ENCODE measurements around the gene PXDN. TPM values are rescaled to one million over a fixed set of nuclear protein-coding genes. Genes with fewer than 3 reads are reported as not detected.
"Not testable (repeated sequence)": the region's sequence is repeated elsewhere in the genome, so short reads cannot be mapped to it uniquely, and the experiment has no call there.

The PXDN gene
- total RNA-seq, 1 donor from 2014 or later = 150 TPM

DNA sequence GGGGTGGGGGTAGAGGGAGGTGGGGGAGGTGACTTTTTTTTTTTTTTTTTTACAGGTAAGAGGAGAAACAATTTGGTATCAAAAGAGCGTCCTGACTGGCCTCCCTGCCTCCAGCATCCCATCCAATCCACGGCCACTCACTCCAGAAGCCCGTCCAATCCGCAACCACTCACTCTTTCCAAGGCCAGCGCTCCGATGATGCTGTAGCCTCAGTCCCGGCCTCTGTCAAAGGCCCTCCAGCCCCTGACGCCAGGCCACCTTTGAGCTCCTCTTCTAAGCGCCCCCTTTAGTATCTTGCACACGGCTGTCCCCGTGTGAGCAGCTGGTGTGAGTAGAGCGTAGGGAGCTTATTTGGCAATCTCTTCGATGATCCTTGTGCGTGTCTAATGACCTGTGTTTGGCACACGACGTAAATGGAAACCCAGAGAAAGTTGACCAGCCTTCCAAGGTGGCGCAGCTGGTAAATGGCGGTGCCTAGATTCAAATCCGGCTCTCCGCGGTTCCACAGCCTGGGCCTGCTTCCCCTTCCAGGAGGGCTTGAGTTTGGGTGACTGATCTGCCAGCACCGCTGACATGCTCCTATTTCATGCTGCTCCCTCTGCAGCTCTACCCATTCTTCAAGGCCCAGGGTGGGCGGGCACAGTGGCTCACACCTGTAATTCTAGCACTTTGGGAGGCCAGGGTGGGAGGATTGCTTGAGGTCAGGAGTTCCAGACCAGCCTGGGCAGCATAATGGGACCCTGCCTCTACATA is 23.8 kb upstream of the PXDN start:
- peaks cover 23% of the 10 kb centered on the region for H3K27me3 Mint-ChIP-seq
- DNase-seq (ENCODE audit: extremely low spot score, unreplicated experiment) = peak; percentile 50

DNA sequence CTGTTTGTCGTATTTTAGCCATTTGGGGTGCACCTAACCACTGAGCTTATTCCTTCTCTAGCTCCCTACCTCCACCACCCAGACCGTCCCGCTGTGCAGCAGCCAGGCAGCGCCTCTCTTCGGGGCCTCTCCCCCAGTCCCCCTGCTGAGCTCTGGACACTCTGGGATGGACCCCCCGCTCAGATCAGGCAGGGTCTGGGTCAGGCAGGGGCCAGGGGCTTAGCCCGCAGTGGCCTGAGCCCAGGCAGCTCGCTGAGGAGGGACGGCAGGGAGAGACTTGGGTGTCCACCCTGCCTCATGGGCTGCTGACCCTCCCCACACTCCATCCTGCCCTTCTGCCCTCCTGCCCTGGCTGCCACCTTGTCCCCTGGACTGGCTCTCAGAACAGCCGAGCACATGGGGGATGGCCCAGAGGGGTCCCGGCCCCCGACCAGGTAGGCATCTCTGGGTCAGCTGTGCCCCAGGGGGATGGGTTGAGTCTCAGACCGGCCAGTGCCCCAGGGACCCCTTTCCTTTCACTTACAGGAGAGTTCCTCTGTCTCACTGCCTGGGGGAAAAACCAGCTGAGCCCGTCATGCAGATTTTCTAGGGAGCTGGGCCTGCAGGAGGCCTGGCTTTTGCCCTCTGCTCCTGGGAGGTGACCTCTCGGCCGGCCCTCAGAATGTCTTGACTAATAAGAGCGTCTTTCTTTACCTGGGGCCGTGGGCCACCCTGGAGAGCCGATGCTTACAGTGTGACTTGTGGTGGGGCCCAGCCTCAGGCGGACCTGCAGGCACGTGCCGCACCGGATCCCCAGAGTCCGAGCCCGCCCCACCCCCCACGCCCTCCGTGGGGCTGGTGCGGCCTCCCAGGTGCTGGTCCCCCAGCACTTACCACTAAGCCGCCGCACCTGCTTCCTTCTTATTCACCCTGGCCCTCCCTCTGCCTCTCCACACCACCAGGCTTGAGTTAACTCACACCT is 22.8 kb upstream of the PXDN start:
- Mint-ChIP-seq H3K4me3 (no peak overlapping the region), H3K27ac (no peak overlapping the region), H3K4me1 (ENCODE audit: unreplicated experiment) (peaks cover 4% of the 10 kb centered on the region), H3K36me3 (no peaks in the 10 kb centered on the region), H3K9me3 (no peaks in the 10 kb centered on the region), H3K27me3 (peaks cover 33% of the 10 kb centered on the region)
- no peak for DNase-seq (ENCODE audit: extremely low spot score, unreplicated experiment)
- TF ChIP-seq, protein P1, sequence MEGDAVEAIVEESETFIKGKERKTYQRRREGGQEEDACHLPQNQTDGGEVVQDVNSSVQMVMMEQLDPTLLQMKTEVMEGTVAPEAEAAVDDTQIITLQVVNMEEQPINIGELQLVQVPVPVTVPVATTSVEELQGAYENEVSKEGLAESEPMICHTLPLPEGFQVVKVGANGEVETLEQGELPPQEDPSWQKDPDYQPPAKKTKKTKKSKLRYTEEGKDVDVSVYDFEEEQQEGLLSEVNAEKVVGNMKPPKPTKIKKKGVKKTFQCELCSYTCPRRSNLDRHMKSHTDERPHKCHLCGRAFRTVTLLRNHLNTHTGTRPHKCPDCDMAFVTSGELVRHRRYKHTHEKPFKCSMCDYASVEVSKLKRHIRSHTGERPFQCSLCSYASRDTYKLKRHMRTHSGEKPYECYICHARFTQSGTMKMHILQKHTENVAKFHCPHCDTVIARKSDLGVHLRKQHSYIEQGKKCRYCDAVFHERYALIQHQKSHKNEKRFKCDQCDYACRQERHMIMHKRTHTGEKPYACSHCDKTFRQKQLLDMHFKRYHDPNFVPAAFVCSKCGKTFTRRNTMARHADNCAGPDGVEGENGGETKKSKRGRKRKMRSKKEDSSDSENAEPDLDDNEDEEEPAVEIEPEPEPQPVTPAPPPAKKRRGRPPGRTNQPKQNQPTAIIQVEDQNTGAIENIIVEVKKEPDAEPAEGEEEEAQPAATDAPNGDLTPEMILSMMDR (conservative IDR thresholded peaks at IDR 0.05) = no peak

More for the DNA sequence above, 23.8 kb upstream of the PXDN start:
- Mint-ChIP-seq H3K27ac (no peak overlapping the region), H3K9me3 (no peaks in the 10 kb centered on the region), H3K4me1 (ENCODE audit: unreplicated experiment) (peaks cover 10% of the 10 kb centered on the region), H3K36me3 (no peaks in the 10 kb centered on the region), H3K4me3 (no peak overlapping the region)
- TF ChIP-seq, protein P1 (conservative IDR thresholded peaks at IDR 0.05) = no peak

DNA sequence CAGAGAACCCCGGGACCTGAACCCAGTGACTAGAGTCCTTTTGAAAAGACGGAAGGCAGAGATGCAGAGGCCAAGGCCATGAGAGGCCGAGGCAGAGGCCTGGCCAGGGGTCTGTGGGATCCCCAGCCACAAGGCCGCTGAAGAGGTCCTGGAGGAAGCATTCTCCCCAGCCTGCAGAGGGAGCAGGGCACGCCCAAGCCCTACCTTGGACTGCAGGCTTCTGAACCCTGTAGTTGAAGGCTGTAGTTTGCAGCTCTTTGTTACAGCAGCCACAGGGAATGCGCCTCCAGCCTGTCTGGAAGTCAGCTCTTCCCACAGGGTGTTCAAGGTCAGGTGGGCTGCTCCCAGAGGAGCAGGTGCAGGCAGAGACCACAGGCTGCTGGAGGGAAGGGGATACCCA is 22.1 kb upstream of the PXDN start:
- H3K27me3 Mint-ChIP-seq = peaks cover 37% of the 10 kb centered on the region
- no peaks in the 10 kb centered on the region for H3K36me3 Mint-ChIP-seq
- H3K4me1 Mint-ChIP-seq (ENCODE audit: unreplicated experiment) = peaks cover 4% of the 10 kb centered on the region
- no peak for DNase-seq (ENCODE audit: extremely low spot score, unreplicated experiment)
- TF ChIP-seq, protein P1 (conservative IDR thresholded peaks at IDR 0.05) = no peak
- H3K27ac Mint-ChIP-seq = no peak overlapping the region
- no peaks in the 10 kb centered on the region for H3K9me3 Mint-ChIP-seq
- no peak overlapping the region for H3K4me3 Mint-ChIP-seq

DNA sequence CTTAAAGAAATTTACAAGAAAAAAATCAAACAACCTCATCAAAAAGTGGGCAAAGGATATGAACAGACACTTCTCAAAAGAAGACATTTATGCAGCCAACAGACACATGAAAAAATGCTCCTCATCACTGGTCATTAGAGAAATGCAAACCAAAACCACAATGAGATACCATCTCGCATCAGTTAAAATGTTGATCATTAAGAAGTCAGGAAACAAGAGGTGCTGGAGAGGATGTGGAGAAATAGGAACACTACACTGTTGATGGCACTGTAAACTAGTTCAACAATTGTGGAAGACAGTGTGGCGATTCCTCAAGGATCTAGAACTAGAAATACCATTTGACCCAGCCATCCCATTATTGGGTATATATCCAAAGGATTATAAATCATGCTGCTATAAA is 20.9 kb upstream of the PXDN start:
- not testable (repeated sequence) for H3K4me3 Mint-ChIP-seq; H3K4me1 Mint-ChIP-seq (ENCODE audit: unreplicated experiment); DNase-seq (ENCODE audit: extremely low spot score, unreplicated experiment)

DNA sequence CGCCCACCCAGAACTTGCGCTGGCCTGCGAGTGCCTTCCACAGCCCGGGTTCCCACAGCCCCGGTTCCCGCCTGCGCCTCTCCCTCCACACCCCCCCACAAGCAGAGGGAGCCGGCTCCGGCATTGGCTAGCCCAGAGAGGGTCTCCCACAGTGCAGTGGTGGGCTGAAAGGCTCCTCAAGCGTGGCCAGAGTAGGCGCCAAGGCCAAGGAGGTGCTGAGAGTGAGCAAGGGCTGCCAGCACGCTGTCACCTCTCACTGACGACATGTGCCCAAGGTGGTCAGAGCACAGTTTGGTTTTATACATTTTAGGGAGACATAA is 15.3 kb upstream of the PXDN start:
- Mint-ChIP-seq H3K36me3 (peaks cover 4% of the 10 kb centered on the region), H3K27ac (no peak overlapping the region), H3K27me3 (peaks cover 21% of the 10 kb centered on the region), H3K4me1 (ENCODE audit: unreplicated experiment) (peaks cover 19% of the 10 kb centered on the region), H3K4me3 (no peak overlapping the region), H3K9me3 (peaks cover 4% of the 10 kb centered on the region)
- TF ChIP-seq, protein P1 (conservative IDR thresholded peaks at IDR 0.05) = no peak
- no peak for DNase-seq (ENCODE audit: extremely low spot score, unreplicated experiment)

More for the DNA sequence above, 20.9 kb upstream of the PXDN start:
- H3K36me3 Mint-ChIP-seq, H3K27ac Mint-ChIP-seq, H3K9me3 Mint-ChIP-seq: not testable (repeated sequence)
- peaks cover 37% of the 10 kb centered on the region for H3K27me3 Mint-ChIP-seq

Data from type B pancreatic cell (in vitro differentiated cells).